B cell (primary cell): ENCODE measurements around the gene USPL1. TPM values are rescaled to one million over a fixed set of nuclear protein-coding genes. Genes with fewer than 3 reads are reported as not detected.

ENCODE experiments used
- ATAC-seq: fragments of 200-7000 bp; cut with Tn5 transposase; one replicate; pipeline ENCODE4 v1.10.0; 2021; ENCODE audit warnings: low read depth, mild to moderate bottlenecking, moderate number of reproducible peaks, moderate library complexity
- CTCF ChIA-PET: fragments of 350-600 bp; sonication (Branson Sonifier 250); formaldehyde crosslinking; loops from one replicate; lab custom pipeline; 2021; ENCODE audit warnings: antibody characterized with exemption, inconsistent platforms; lab: Charles Lee
- POLR2A ChIA-PET: fragments of 350-600 bp; sonication (Branson Sonifier 250); formaldehyde crosslinking; loops from one replicate; lab custom pipeline; 2021; ENCODE audit warnings: antibody characterized with exemption; lab: Charles Lee
- DNase-seq: peaks from one replicate; pipeline ENCODE4 v3.0.0; 2013
- H2AFZ ChIP-seq: 2 replicates; pipeline ENCODE4 v1.6.1; 2012; ENCODE audit warnings: mild to moderate bottlenecking, low read depth, low read length; ENCODE audit not compliant: insufficient read depth, poor library complexity, severe bottlenecking
- H3K27ac ChIP-seq, 2 donors: 1 replicate in 1 of 2; 2 replicates in 1 of 2; pipeline ENCODE4 v1.5.1; 2012 to 2013; ENCODE audit warnings: low read length in 2 of 2, mild to moderate bottlenecking in 2 of 2, moderate library complexity in 1 of 2
- H3K27me3 ChIP-seq, 4 experiments: fragments of 200-600 bp in 1 of 4; sonication (generic) in 1 of 4; replicated peaks in 1 of 4; 1 replicate in 2 of 4; 2 replicates in 2 of 4; pipeline versions ENCODE4 v1.6.1 to v1.7.0; 2013 to 2016; ENCODE audit warnings: low read length in 3 of 4, mild to moderate bottlenecking in 2 of 4, mixed read lengths in 1 of 4, moderate library complexity in 1 of 4; ENCODE audit not compliant: insufficient read depth in 4 of 4, control insufficient read depth in 3 of 4; ENCODE audit errors: control extremely low read depth in 1 of 4
- H3K36me3 ChIP-seq, 2 experiments: replicated peaks in 1 of 2; 1 replicate in 1 of 2; 2 replicates in 1 of 2; pipeline versions ENCODE4 v1.6.1 to v1.7.1; 2013; ENCODE audit warnings: low read length in 1 of 2; ENCODE audit not compliant: insufficient read depth in 2 of 2, control insufficient read depth in 1 of 2; ENCODE audit errors: control extremely low read depth in 1 of 2, extremely low read depth in 1 of 2
- H3K4me1 ChIP-seq, 2 donors: fragments of 200-600 bp in 1 of 2; sonication (generic) in 1 of 2; 1 replicate in 1 of 2; 2 replicates in 1 of 2; pipeline versions ENCODE4 v1.5.1 to v1.6.1; 2013 to 2017; ENCODE audit warnings: low read length in 2 of 2; ENCODE audit not compliant: control insufficient read depth in 2 of 2, insufficient read depth in 2 of 2
- H3K4me2 ChIP-seq: replicated peaks from 2 replicates; pipeline ENCODE3; 2012; ENCODE audit warnings: mild to moderate bottlenecking, low read depth, low read length; ENCODE audit not compliant: poor library complexity, severe bottlenecking
- H3K4me3 ChIP-seq, 5 experiments: fragments of 200-600 bp in 1 of 5; sonication (generic) in 1 of 5; 1 replicate in 3 of 5; 2 replicates in 2 of 5; pipeline versions ENCODE4 v1.5.1 to v1.7.0; 2011 to 2016; ENCODE audit warnings: low read length in 4 of 5, mild to moderate bottlenecking in 4 of 5, low read depth in 2 of 5, control low read depth in 1 of 5, moderate library complexity in 1 of 5; ENCODE audit not compliant: insufficient read depth in 1 of 5; ENCODE audit errors: control extremely low read depth in 1 of 5, extremely low read depth in 1 of 5
- H3K79me2 ChIP-seq: fragments of 200-600 bp; sonication (generic); one replicate; pipeline ENCODE4 v1.6.0; 2016; ENCODE audit warnings: low read length; ENCODE audit not compliant: control insufficient read depth, insufficient read depth
- H3K9ac ChIP-seq: fragments of 200-600 bp; sonication (generic); 2 replicates; pipeline ENCODE4 v1.6.1; 2017; ENCODE audit warnings: mild to moderate bottlenecking, low read length, moderate library complexity
- H3K9me3 ChIP-seq, 3 donors: one replicate each; pipeline versions ENCODE4 v1.6.1 to v1.7.1; 2013; ENCODE audit warnings: low read length in 2 of 3; ENCODE audit not compliant: control insufficient read depth in 2 of 3, insufficient read depth in 1 of 3; ENCODE audit errors: control extremely low read depth in 1 of 3
- H4K20me1 ChIP-seq: 2 replicates; pipeline ENCODE4 v1.6.0; 2012; ENCODE audit warnings: mild to moderate bottlenecking, low read length; ENCODE audit not compliant: insufficient read depth, control insufficient read depth, poor library complexity, severe bottlenecking
- H3K27ac Mint-ChIP-seq: one replicate; pipeline ENCODE4 v1.8.0; 2021; ENCODE audit warnings: mixed read lengths
- H3K27me3 Mint-ChIP-seq: one replicate; pipeline ENCODE4 v1.8.0; 2021; ENCODE audit warnings: mixed read lengths
- H3K4me1 Mint-ChIP-seq: one replicate; pipeline ENCODE4 v1.8.0; 2021; ENCODE audit warnings: mixed read lengths
- H3K4me3 Mint-ChIP-seq: one replicate; pipeline ENCODE4 v1.8.0; 2021; ENCODE audit warnings: mixed read lengths
- H3K9me3 Mint-ChIP-seq: one replicate; pipeline ENCODE4 v1.8.0; 2022; ENCODE audit warnings: mixed read lengths; ENCODE audit not compliant: insufficient read depth
- CTCF ChIP-seq: fragments of 200-600 bp; IDR thresholded peaks from one replicate; pipeline ENCODE4 v1.8.0; 2022; ENCODE audit warnings: antibody characterized with exemption, mild to moderate bottlenecking
- EZH2 ChIP-seq: IDR thresholded peaks from 2 replicates; pipeline ENCODE4 v1.6.1; 2012; ENCODE audit warnings: borderline replicate concordance, low read depth, mild to moderate bottlenecking, moderate library complexity, low read length; ENCODE audit not compliant: insufficient read depth, poor library complexity, severe bottlenecking
- WGBS: methylation state at CpG from one replicate; pipeline ENCODE4 v1.1.5; 2013; ENCODE audit warnings: missing lambda C conversion rate; ENCODE audit not compliant: insufficient coverage; 5-methylcytosine and 5-hydroxymethylcytosine counted together
- intact Hi-C: fragments of 100-400 bp; cut with micrococcal nuclease; formaldehyde crosslinking; loops from one replicate; pipeline ENCODE4 v1.10.0; 2022
- polyA plus RNA-seq: library from polyadenylated mRNA; depleted of rRNA; stranded (reverse); fragments of >200 nt; gene quantifications from 2 replicates; pipeline ENCODE4 v1.2.3, GENCODE V29; 2012
- total RNA-seq, 2 donors: library from RNA; stranded (reverse); fragments of 120-200 nt in 1 of 2; gene quantifications; 1 replicate in 1 of 2; 2 replicates in 1 of 2; pipeline versions ENCODE4 v1.2.3 to v1.2.4, GENCODE V29; 2013 to 2022

The USPL1 gene
- total and polyA plus RNA-seq, 2 donors (not counting 1 experiment from before 2014, with no cell fraction given) = 30.2 to 55.8 TPM

GRCh38 chr13:30685320-30685859, 67.7 kb downstream of the USPL1 start:
- Histone ChIP-seq H3K36me3 (no peaks in the 10 kb centered on the region), H3K27ac (no peak overlapping the region), H3K4me3 (no peak overlapping the region), H3K9ac (no peak overlapping the region), H3K9me3 (peaks cover 0 to 5% (median 0%) of the 10 kb centered on the region in 3 donors), H2AFZ (no peak overlapping the region), H3K79me2 (no peaks in the 10 kb centered on the region), H3K4me2 (no peak overlapping the region), H3K4me1 (peaks cover 11% of the 10 kb centered on the region in 2 donors), H3K27me3 (no peaks in the 10 kb centered on the region), H4K20me1 (no peaks in the 10 kb centered on the region)
- no peak overlapping the region for H3K27ac Mint-ChIP-seq
- ChIA-PET POLR2A (no interaction called here), CTCF (no interaction called here)
- peaks cover 12% of the 10 kb centered on the region for H3K4me1 Mint-ChIP-seq
- TF ChIP-seq CTCF (no peak), EZH2 (no peak)
- no peaks in the 10 kb centered on the region for H3K9me3 Mint-ChIP-seq
- H3K27me3 Mint-ChIP-seq = no peaks in the 10 kb centered on the region
- 87% methylated on average over 2 of the region's 8 CpGs for WGBS
- DNase-seq (no peak), ATAC-seq (no peak)
- intact Hi-C loops = no loop called here
- H3K4me3 Mint-ChIP-seq = no peak overlapping the region

- no peak overlapping the region for H3K4me3 Mint-ChIP-seq
- WGBS = no CpG with 5 or more reads among the region's 2 CpGs
- CTCF ChIA-PET = no interaction called here
These were observed 68.3 kb downstream of the USPL1 start for GRCh38 chr13:30685987-30686386.

More at GRCh38 chr13:30685987-30686386, 68.3 kb downstream of the USPL1 start:
- H3K27ac Mint-ChIP-seq = no peak overlapping the region
- intact Hi-C loops = no loop called here
- no peak for TF ChIP-seq EZH2
- no peak for TF ChIP-seq CTCF
- no peak overlapping the region for H3K27ac ChIP-seq
- H3K9me3 ChIP-seq = peaks cover 0 to 5% (median 0%) of the 10 kb centered on the region in 3 donors
- no peaks in the 10 kb centered on the region for H3K79me2 ChIP-seq
- H3K4me2 ChIP-seq = no peak overlapping the region
- peaks cover 16 to 17% of the 10 kb centered on the region in 2 donors for H3K4me1 ChIP-seq
- H3K27me3 Mint-ChIP-seq = no peaks in the 10 kb centered on the region
- no peak for DNase-seq
- H2AFZ ChIP-seq = no peak overlapping the region
- no peak overlapping the region for H3K4me3 ChIP-seq
- peaks cover 18% of the 10 kb centered on the region for H3K4me1 Mint-ChIP-seq
- no peaks in the 10 kb centered on the region for H3K36me3 ChIP-seq
- no peaks in the 10 kb centered on the region for H3K27me3 ChIP-seq
- no peak for ATAC-seq
- no peaks in the 10 kb centered on the region for H3K9me3 Mint-ChIP-seq
- H4K20me1 ChIP-seq = no peaks in the 10 kb centered on the region
- POLR2A ChIA-PET = no interaction called here
- no peak overlapping the region for H3K9ac ChIP-seq
